Measurements from ENCODE around the gene PLA2G4D. TPM values are rescaled to one million over a fixed set of nuclear protein-coding genes. Genes with fewer than 3 reads are reported as not detected.

Gene PLA2G4D
- polyA plus RNA-seq, 1 of the 3 experiments (the other 2 are of a cell fraction): not detected

- no peak overlapping the region for H3K27ac ChIP-seq (ENCODE audit: low read depth in 2 of 2, low read length in 1 of 2)
- H4K20me1 ChIP-seq (ENCODE audit: insufficient read depth): no peaks in the 10 kb centered on the region
- H3K4me2 ChIP-seq: no peak overlapping the region
- TF ChIP-seq SMC3 (IDR thresholded peaks at IDR 0.05; ENCODE audit: low read depth, low read length) (no peak), TEAD4 (IDR thresholded peaks at IDR 0.05; ENCODE audit: borderline replicate concordance, insufficient read depth) (no peak), MXI1 (IDR thresholded peaks at IDR 0.05; ENCODE audit: low read depth, low read length) (no peak), FOXM1 (IDR thresholded peaks at IDR 0.05; ENCODE audit: low read depth) (no peak)
- no peak overlapping the region for H2AFZ ChIP-seq (ENCODE audit: low read depth)
- ChIA-PET CTCF (interaction anchor here (0.9 to 2.2 kb wide), 5 partner anchors 17 to 407 kb away, joined by 3 to 9 read pairs (median 4); partner anchors contain the start of genes HAUS2 and LRRC57), POLR2A (no interaction called here)
- H3K9me2 ChIP-seq: no peaks in the 10 kb centered on the region
- H3K4me3 ChIP-seq (ENCODE audit: low read depth in 2 of 2, low read length in 1 of 2): no peak overlapping the region
- H3K27me3 ChIP-seq (ENCODE audit: insufficient read depth): no peaks in the 10 kb centered on the region; the same call in 1 of the 2 replicates
- no peak for DNase-seq
- no peaks in the 10 kb centered on the region for H3K4me1 ChIP-seq (ENCODE audit: control insufficient read depth in 1 of 2, insufficient read depth in 2 of 2, low read depth in 1 of 2, low read length in 1 of 2)
- no peak overlapping the region for H3K9ac ChIP-seq
- H3K79me2 ChIP-seq (ENCODE audit: insufficient read depth): no peaks in the 10 kb centered on the region
- H3K36me3 ChIP-seq (replicated peaks in 1 of 2; ENCODE audit: control insufficient read depth in 1 of 2, insufficient read depth in 2 of 2, low read length in 1 of 2): no peaks in the 10 kb centered on the region
- WGBS (ENCODE audit: low lambda C conversion rate): 58% methylated on average over 12 of the region's 21 CpGs
- no peaks in the 10 kb centered on the region for H3F3A ChIP-seq (replicated peaks; ENCODE audit: insufficient read depth)
- H3K9me3 ChIP-seq: no peaks in the 10 kb centered on the region
Observed at GRCh38 chr15:42141795-42142667, 47.7 kb upstream of the PLA2G4D start.

- no peaks in the 10 kb centered on the region; the same call in none of the 2 replicates for H3K27me3 ChIP-seq (ENCODE audit: insufficient read depth)
- H3K27ac ChIP-seq (ENCODE audit: low read depth in 2 of 2, low read length in 1 of 2): no peak overlapping the region
- no peak overlapping the region for H3K9ac ChIP-seq
- TF ChIP-seq EZH2phosphoT487 (IDR thresholded peaks at IDR 0.05; ENCODE audit: borderline replicate concordance, low read depth): no peak
- TF ChIP-seq RFX5 (IDR thresholded peaks at IDR 0.05; ENCODE audit: low read length): no peak
- TF ChIP-seq MAX (IDR thresholded peaks at IDR 0.05; ENCODE audit: low read depth): no peak
- TF ChIP-seq ELF1 (IDR thresholded peaks at IDR 0.05): no peak
- TF ChIP-seq FOSL2 (IDR thresholded peaks at IDR 0.05; ENCODE audit: borderline replicate concordance, low read depth): no peak
- TF ChIP-seq FOXJ3 (CRISPR knock-in tag; IDR thresholded peaks at IDR 0.05): no peak
- no peak for TF ChIP-seq RAD21 (IDR thresholded peaks at IDR 0.05; ENCODE audit: low read length)
- no peaks in the 10 kb centered on the region for H3K36me3 ChIP-seq (replicated peaks in 1 of 2; ENCODE audit: control insufficient read depth in 1 of 2, insufficient read depth in 2 of 2, low read length in 1 of 2)
- H3K79me2 ChIP-seq (ENCODE audit: insufficient read depth): no peaks in the 10 kb centered on the region
- no peaks in the 10 kb centered on the region for H3K9me3 ChIP-seq
- 61% methylated on average over 7 of the region's 7 CpGs for WGBS (ENCODE audit: low lambda C conversion rate)
- no peaks in the 10 kb centered on the region for H3K9me2 ChIP-seq
- H4K20me1 ChIP-seq (ENCODE audit: insufficient read depth): no peaks in the 10 kb centered on the region
- H3F3A ChIP-seq (replicated peaks; ENCODE audit: insufficient read depth): no peaks in the 10 kb centered on the region
- H2AFZ ChIP-seq (ENCODE audit: low read depth): no peak overlapping the region
- DNase-seq: no peak
- H3K4me2 ChIP-seq: no peak overlapping the region
- ChIA-PET CTCF (interaction anchor here (0.9 to 7.7 kb wide), 5 partner anchors 16 to 152 kb away, joined by 3 to 65 read pairs (median 7); no protein-coding TSS in a partner anchor), POLR2A (no interaction called here)
- no peak overlapping the region for H3K4me3 ChIP-seq (ENCODE audit: low read depth in 2 of 2, low read length in 1 of 2)
- no peaks in the 10 kb centered on the region for H3K4me1 ChIP-seq (ENCODE audit: control insufficient read depth in 1 of 2, insufficient read depth in 2 of 2, low read depth in 1 of 2, low read length in 1 of 2)
Observed at GRCh38 chr15:42141246-42141645, 46.9 kb upstream of the PLA2G4D start.

Data from SK-N-SH (cell line).